Cardiac septum (tissue), 1 donor: ENCODE results near the gene LPP. TPM values are rescaled to one million over a fixed set of nuclear protein-coding genes. Genes with fewer than 3 reads are reported as not detected.

Experiments
- DNase-seq: peaks from one replicate; pipeline ENCODE4 v3.0.0-alpha.2; 2020; ENCODE audit warnings: low spot score
- intact Hi-C: fragments of 100-400 bp; cut with DNase I; formaldehyde crosslinking; loops from one replicate; pipeline ENCODE4 v1.14.0; 2022
- total RNA-seq: library from RNA; stranded (reverse); fragmentation: NEBNext Ultra II Directional; extraction: Animal tissue kit (Norgen Biotek cat#: 25700); gene quantifications from one replicate; pipeline ENCODE4 v1.2.1, GENCODE V29; 2021
- donor health status: DM: no; HTN: no; CAD: no.

LPP gene
- total RNA-seq, 1 donor from 2014 or later = 145 TPM

GRCh38 chr3:188305220-188305619 lies 151.3 kb downstream of the LPP start:
- DNase-seq = no peak
- intact Hi-C loops = no loop called here

- intact Hi-C loops = no loop called here
- DNase-seq = no peak
Measured at GRCh38 chr3:188306435-188307005, 152.6 kb downstream of the LPP start.

DNA sequence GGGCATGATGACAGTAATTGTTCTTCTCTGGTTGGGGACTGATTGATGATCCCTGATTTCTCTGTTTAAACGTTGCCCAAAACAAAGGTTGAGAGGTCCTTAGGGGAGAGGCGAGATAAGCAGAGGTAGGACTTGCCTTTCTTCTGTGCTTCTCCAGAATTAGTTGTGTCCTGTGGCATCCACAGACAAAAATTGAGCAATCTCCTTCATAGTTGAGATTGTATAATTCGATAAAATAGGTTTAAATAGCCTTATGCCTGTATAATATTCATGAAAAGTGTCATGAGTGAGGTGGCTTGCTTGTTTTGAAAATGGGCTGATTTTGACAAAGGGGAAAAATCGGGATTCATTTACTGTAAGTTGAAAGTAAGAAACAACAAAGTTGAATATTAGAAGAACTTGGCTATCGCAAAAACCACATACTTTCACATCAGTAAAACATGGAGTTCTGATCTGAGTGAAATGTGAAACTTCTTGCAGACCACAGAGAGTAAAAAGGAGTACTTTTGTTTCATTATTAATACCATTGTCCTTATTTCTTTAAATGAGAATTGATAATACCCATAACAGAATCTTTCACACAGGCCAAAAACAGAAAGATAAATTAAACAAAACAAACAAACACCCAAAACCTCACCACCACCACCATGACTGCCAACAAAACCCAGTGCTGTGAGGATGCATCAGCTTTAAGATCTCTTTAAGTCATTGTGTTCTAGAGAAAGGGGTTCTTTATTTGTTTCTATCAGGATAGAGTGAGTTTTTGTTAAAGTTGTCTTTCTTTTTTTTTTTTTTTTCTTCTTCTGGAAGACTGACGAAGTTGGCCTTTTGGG lies 155.7 kb downstream of the LPP start:
- DNase-seq = no peak
- intact Hi-C loops = no loop called here

DNA sequence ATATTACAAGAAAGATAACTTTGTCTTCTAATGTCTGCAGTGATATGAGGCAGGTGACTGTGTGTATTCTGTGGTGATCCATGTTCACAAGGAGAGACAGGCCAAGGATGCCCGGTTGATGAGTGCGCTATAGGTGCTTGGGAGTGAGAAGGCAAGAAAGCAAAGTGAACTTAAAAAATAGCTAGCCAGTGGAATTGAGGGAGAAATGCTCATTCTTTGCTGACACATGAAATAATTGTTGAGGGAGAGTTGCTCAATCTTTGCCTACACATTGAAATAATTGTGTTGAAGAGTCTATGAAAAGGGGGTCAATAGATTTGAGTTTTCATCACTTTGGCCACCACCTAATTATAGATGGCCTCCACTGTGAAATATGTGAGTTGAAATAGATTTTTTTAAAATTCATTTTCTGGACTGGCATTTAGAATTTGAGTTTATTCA lies 156.3 kb downstream of the LPP start:
- intact Hi-C loops = no loop called here
- no peak for DNase-seq

- intact Hi-C loops = no loop called here
- DNase-seq = no peak
Measured at GRCh38 chr3:188315553-188315952, 161.6 kb downstream of the LPP start.

- intact Hi-C loops = no loop called here
- no peak for DNase-seq
Measured at GRCh38 chr3:188316021-188316722, 162.2 kb downstream of the LPP start.

DNA sequence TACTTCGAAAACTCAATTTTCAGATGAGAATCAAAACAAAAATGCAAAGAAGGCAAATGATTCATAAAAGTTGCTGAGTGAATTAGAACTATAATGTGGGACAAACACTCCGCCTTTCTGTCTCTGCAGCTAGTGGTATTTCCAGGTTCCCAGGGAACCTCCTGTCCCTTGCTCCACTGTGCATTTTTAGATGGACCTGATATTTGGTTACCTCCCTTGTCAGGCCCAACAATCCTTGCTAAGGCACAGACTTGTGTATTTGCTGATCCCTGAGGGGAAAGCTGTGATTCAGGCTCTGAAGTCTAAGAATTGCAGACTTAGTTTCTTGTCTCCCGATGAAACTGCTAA lies 162.7 kb downstream of the LPP start:
- intact Hi-C loops = no loop called here
- no peak for DNase-seq

- DNase-seq = no peak
- intact Hi-C loops = no loop called here
Measured at GRCh38 chr3:188319569-188319968, 165.6 kb downstream of the LPP start.

- intact Hi-C loops = no loop called here
Measured at GRCh38 chr3:188320757-188321156, 166.8 kb downstream of the LPP start.

GRCh38 chr3:188321258-188321657 lies 167.3 kb downstream of the LPP start:
- intact Hi-C loops = no loop called here
- no peak for DNase-seq

More at GRCh38 chr3:188320757-188321156, 166.8 kb downstream of the LPP start:
- DNase-seq = no peak

DNA sequence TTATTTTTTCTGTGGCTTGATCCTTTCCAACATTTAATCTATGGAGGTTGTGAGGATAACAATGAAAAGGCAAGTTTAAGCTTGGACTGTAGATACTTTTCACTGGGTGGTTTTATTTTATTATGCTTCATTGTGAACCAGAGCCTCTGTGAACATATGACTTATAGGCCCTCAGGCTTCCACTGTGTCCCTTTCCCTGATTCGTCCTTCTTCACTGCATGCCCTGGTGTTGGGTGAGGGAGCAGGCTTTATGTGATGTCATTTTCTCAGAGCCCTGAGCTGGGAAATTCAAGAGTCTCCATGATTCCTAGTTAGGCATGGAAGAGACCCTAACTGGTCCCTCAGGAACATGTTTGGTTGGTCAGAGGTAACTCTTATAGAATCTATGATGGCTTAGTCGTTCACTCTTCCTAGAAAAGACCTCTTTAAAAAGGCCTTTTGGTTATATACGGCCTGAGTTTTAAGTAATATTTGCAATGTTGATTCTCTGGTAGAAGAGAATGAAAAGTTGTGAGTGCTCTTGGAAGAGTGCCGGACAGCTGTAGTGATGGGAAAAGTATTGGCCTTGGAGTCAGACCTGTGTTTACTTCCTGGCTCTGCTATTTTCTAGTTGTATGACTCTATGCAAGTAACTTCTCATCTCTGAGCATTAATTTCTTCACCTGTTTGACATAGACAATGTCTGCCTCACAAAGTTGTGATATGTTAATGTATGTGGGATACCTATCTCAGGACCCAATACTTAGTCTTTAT lies 168.4 kb downstream of the LPP start:
- intact Hi-C loops = no loop called here
- DNase-seq = no peak

DNA sequence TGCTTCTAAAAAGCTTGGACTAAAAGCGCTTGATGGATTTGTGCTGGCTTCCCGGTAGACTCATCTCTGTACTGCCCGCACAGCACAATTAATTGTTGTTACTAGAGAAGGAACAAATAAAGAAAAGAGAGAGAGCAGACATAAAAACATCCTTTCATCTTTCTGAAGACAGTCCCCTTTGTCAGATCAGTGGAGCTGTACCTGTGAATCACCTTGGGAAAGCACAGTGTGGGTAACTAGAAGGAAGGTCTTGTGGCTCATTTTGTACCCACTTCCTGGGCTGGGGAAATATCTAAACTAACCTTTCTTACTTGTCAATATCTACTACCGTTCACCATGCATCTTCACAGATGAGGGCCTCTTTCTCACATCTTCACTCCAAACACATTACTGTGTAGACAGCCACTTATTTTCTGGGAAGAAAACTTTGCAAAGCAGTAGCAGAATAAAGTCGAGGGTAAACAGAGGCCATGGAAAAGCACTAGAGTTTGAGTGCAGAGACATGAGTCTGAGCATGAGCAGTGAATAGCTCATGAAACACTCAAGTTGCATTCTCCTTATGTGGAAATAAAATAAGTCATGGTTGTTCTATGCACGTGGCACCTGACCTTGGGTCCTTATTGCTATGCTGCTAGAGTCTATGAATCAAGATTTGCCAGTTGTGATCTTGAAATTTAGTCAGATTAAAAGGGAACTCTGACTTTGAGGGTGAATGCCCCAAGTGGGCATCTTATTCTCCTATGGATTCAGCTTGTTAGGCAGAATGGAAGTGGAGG lies 169.3 kb downstream of the LPP start:
- no peak for DNase-seq
- intact Hi-C loops = no loop called here

DNA sequence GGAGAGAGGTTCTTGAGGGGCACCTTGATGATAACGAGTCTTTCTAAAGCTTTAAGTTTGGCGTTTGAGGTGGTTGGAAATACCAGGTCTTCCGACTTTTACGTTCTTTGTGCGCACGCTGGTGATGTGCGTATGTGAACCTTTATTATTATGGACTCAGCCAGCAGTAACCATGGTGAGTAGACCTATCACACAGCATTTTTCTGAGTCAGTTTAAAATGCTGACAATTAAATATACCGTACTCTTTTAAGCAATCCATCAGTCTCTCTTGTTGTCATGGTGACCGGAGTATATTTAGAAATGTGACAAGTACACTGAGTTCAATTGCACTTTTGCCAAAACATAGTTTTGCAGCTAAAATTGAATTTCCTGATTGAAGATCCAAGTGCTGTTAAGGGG lies 172.2 kb downstream of the LPP start:
- intact Hi-C loops = no loop called here
- DNase-seq = no peak

DNA sequence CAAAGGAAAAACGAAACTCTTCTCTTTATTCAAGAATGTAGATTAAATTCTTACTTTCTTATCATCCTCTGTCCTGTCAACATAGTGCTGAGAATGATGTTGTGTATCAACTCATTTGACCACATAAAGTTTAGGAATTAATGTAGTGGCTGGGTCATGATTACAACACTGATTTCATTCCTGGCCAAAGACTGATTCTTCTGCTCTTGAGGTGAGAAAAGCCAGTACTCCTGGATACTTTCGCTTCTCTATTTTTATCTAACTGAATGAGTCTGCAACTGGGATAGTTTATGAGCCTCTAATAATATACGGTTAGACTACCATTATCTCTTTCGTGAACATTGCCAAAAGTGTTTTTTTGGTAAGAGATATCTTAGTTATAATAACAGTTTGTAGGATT lies 173.0 kb downstream of the LPP start:
- intact Hi-C loops = no loop called here
- no peak for DNase-seq

GRCh38 chr3:188327433-188327832 lies 173.5 kb downstream of the LPP start:
- DNase-seq = no peak
- intact Hi-C loops = no loop called here

DNA sequence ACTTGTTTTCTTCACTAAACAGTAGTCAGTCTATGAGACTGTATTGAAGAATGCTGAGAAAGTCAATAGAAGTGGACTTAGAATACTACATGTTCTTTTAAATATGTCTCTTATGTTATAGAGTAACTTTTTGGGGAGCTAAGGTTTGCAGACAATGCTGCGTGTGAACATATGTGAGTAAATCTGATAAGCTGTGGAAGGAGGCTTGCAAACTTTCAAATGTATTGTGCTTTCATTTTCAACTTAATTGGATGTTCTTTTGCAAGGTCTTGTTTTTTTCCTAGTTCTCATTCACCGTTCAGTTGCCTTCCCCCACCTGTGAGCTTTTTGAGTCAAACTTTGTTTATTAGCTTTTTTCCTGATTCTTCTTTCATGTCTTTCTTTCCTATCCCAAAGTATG lies 176.2 kb downstream of the LPP start:
- no peak for DNase-seq
- intact Hi-C loops = loop anchor here (5.0 kb wide), 1 partner anchor 33 kb away; no protein-coding TSS in a partner anchor

GRCh38 chr3:188331166-188331565 lies 177.2 kb downstream of the LPP start:
- no peak for DNase-seq
- intact Hi-C loops = loop anchor here (5.0 kb wide), 1 partner anchor 34 kb away; no protein-coding TSS in a partner anchor

- DNase-seq = no peak
- intact Hi-C loops = loop anchor here (5.0 kb wide), 1 partner anchor 35 kb away; no protein-coding TSS in a partner anchor
Measured at GRCh38 chr3:188332085-188332484, 178.1 kb downstream of the LPP start.

DNA sequence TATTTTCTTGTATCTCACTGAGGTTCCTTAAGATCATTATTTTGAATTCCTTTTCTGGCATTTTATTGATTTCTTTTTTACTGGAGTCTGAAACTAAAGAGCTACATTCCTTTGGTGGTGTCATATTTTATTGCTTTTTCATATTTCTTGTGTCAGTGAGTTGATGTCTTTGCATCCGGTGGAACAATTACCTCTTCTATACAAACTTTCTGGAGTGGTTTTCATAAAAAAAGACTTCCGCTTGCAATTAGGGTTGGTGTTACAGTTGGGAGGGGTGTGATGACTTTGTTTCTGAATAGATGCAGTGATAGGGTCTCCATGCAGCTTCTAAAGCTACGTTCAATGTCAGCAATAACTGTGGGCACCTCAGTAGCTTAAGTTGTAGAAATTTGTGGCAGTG lies 181.7 kb downstream of the LPP start:
- DNase-seq = no peak
- intact Hi-C loops = no loop called here
